ENCODE results near the gene PIERCE2.

- TF ChIP-seq CTCF (IDR thresholded peaks at IDR 0.05) (no peak), POLR2A (IDR thresholded peaks at IDR 0.05) (no peak)
These were observed 45.7 kb upstream of the PIERCE2 start for GRCh38 chr15:55362641-55363040.
